ENCODE results near the gene DUSP1.

The DUSP1 gene

GRCh38 chr5:172768098-172768572, 2.9 kb downstream of the DUSP1 start:
- in situ Hi-C loops (cut with MboI; ENCODE audit: low sequenced_read_pairs, unreplicated experiment): no loop called here
- TF ChIP-seq CTCF (IDR thresholded peaks at IDR 0.05; ENCODE audit: borderline replicate concordance, control extremely low read depth, extremely low read depth, insufficient read depth, missing control alignments): no peak
- DNase-seq (ENCODE audit: low spot score): no peak

- no peak for DNase-seq (ENCODE audit: low spot score)
- in situ Hi-C loops (cut with MboI; ENCODE audit: low sequenced_read_pairs, unreplicated experiment): no loop called here
- TF ChIP-seq CTCF (IDR thresholded peaks at IDR 0.05; ENCODE audit: borderline replicate concordance, control extremely low read depth, extremely low read depth, insufficient read depth, missing control alignments): no peak
Observed at GRCh38 chr5:172766287-172767108, 4.5 kb downstream of the DUSP1 start.

- DNase-seq (ENCODE audit: low spot score): no peak
- TF ChIP-seq CTCF (IDR thresholded peaks at IDR 0.05; ENCODE audit: borderline replicate concordance, control extremely low read depth, extremely low read depth, insufficient read depth, missing control alignments): no peak
- in situ Hi-C loops (cut with MboI; ENCODE audit: low sequenced_read_pairs, unreplicated experiment): no loop called here
Observed at GRCh38 chr5:172765766-172766286, 5.2 kb downstream of the DUSP1 start.

GRCh38 chr5:172764861-172765765, 5.9 kb downstream of the DUSP1 start:
- no peak for TF ChIP-seq CTCF (IDR thresholded peaks at IDR 0.05; ENCODE audit: borderline replicate concordance, control extremely low read depth, extremely low read depth, insufficient read depth, missing control alignments)
- DNase-seq (ENCODE audit: low spot score): peak; percentile 95
- in situ Hi-C loops (cut with MboI; ENCODE audit: low sequenced_read_pairs, unreplicated experiment): no loop called here

GRCh38 chr5:172763120-172763464, 7.9 kb downstream of the DUSP1 start:
- in situ Hi-C loops (cut with MboI; ENCODE audit: low sequenced_read_pairs, unreplicated experiment): no loop called here
- no peak for DNase-seq (ENCODE audit: low spot score)
- TF ChIP-seq CTCF (IDR thresholded peaks at IDR 0.05; ENCODE audit: borderline replicate concordance, control extremely low read depth, extremely low read depth, insufficient read depth, missing control alignments): no peak

All from GM13976 (cell line).